ENCODE data around the gene YES1. TPM values are rescaled to one million over a fixed set of nuclear protein-coding genes. Genes with fewer than 3 reads are reported as not detected.

YES1 gene
- 17.4 to 28.7 TPM (median 22.0 TPM) in 5 replicates for total RNA-seq (2022; extraction: Qiagen RNA extraction)

DNA sequence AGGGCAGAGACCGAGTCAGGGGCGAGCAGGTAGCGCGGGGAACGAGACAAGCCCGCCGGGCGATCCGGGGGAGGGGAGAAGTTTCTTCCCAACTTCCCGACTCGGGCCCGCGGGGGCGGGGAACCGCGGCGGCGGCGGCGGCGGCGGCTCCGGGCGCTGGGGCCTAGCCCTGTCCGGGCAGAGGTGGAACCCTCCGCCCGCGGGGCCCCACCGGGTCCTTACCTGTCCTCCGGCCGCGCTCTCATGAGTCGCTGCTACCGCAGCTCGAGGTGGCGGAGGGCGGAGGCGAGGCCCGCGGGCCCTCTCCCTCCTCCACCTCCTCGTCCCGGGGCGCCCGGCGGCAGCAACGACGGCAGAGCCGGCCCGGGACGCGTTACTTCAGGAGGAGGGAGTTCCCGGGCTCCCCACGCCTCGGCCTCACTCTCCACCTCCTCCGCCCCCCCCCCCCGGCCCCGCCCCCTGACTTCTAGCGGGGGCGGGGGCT, at the start of gene YES1:
TSS of gene YES1 (minus strand) at position 351 of the 484 bp plus-strand sequence. CDS start 55,415 bp downstream, outside the sequence.

DNA sequence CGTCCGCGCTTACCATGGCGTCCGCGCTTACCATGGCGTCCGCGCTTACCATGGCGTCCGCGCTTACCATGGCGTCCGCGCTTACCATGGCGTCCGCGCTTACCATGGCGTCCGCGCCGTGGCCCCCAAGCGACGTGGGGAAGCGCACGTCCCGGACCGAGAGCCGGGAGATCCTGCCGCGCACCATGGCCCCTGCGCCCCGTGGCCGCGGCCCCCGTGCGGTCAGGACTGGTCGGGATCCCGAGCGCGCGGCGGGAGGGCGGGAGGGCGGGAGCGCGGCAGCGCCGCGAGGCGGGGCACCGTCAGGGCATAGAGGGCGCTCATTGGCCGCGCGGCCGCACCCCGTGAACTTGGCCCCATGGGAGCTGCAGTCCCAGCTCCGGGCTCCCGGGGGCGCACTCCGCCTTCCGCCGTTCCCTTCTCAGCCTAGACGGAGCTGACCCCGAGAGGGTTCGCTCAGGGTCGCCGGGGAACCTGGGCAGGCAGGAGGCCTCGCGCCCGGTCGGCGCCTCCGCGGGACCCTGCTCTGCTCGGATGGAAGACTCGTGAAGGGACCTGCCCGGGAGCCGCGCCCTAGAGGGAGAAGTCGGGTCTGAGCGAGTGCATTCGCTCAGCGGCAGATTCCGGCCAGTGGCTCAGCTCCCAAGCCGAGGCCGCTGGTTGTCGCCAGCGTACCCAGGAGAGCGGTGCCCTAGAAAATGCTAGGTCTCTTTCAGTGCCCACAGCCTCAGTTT, 99.5 kb downstream of the YES1 start, which contains the start of gene ENOSF1:
TSS of gene ENOSF1 (minus strand) at position 230 of the 734 bp plus-strand sequence. CDS start at position 187, 43 bp downstream.

Other genes with a start within 250 kb of the YES1 start
- gene CETN1, start 231.9 kb downstream of the YES1 start, total RNA-seq (2022; extraction: Qiagen RNA extraction): not detected in 5 replicates
- gene CLUL1, start 215.3 kb downstream of the YES1 start, total RNA-seq (2022; extraction: Qiagen RNA extraction): 0.12 TPM in 1 of 5 replicates, not detected in the others
- 165 to 179 TPM (median 177 TPM) in 5 replicates for gene TYMS, start 154.6 kb downstream of the YES1 start, total RNA-seq (2022; extraction: Qiagen RNA extraction)
- gene ENOSF1, start 99.6 kb downstream of the YES1 start, total RNA-seq (2022; extraction: Qiagen RNA extraction): 22.9 to 29.6 TPM (median 26.9 TPM) in 5 replicates
- gene ADCYAP1, start 92.6 kb upstream of the YES1 start, total RNA-seq (2022; extraction: Qiagen RNA extraction): not detected in 5 replicates

All from A549 treated with CORT108297 at 1 μM for 4 hours (cell line).